Body of pancreas (tissue), 4 donors: Measurements from ENCODE around the gene TOMM70.

ENCODE experiments used
- POLR2A ChIP-seq, 3 donors: fragments of 450-650 bp; IDR thresholded peaks; one replicate each; pipeline ENCODE4 v1.6.1; 2016; ENCODE audit warnings: antibody characterized with exemption in 3 of 3, mild to moderate bottlenecking in 2 of 3
- TF ChIP-seq, protein P1 (sequence below), 7 experiments: fragments of 450-650 bp in 4 of 7; fragments of 200-600 bp in 3 of 7; sonication (generic) in 3 of 7; IDR thresholded peaks; one replicate each; pipeline ENCODE4 v1.5.1; 2016 to 2019; ENCODE audit warnings: antibody characterized with exemption in 7 of 7

DNA sequence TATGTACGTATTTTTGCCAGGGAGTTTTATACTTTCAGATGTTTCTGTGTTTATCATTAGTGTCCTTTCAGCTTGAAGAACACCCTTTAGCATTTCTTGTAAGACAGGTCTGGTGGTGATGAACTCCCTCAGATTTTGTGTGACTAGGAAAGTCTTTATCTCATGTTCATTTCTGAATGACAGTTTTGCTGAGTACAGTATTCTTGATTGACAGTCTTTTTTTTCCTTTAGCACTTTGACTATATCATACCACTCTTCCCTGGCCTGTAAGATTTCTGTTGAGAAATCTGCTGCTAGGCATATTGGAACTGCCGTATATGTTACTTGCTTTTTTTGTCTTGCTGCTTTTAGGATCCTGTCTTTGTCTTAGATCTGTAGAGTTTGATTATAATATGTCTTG is 6.3 kb upstream of the TOMM70 start:
- TF ChIP-seq, protein P1, sequence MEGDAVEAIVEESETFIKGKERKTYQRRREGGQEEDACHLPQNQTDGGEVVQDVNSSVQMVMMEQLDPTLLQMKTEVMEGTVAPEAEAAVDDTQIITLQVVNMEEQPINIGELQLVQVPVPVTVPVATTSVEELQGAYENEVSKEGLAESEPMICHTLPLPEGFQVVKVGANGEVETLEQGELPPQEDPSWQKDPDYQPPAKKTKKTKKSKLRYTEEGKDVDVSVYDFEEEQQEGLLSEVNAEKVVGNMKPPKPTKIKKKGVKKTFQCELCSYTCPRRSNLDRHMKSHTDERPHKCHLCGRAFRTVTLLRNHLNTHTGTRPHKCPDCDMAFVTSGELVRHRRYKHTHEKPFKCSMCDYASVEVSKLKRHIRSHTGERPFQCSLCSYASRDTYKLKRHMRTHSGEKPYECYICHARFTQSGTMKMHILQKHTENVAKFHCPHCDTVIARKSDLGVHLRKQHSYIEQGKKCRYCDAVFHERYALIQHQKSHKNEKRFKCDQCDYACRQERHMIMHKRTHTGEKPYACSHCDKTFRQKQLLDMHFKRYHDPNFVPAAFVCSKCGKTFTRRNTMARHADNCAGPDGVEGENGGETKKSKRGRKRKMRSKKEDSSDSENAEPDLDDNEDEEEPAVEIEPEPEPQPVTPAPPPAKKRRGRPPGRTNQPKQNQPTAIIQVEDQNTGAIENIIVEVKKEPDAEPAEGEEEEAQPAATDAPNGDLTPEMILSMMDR (IDR thresholded peaks at IDR 0.05), result no peak
- TF ChIP-seq POLR2A (IDR thresholded peaks at IDR 0.05), result no peak
